HG02610 (cell line): ENCODE measurements around the gene NMT2.

Source experiments
- ATAC-seq: cut with Tn5 transposase; IDR thresholded peaks from one replicate; pipeline ENCODE4 v1.9.1; 2021; ENCODE audit warnings: mild to moderate bottlenecking, moderate library complexity; ENCODE audit not compliant: unreplicated experiment

The NMT2 gene

GRCh38 chr10:15182540-15183207 lies 14.2 kb upstream of the NMT2 start:
- no peak for ATAC-seq

- no peak for ATAC-seq
Measured at GRCh38 chr10:15181576-15182156, 13.2 kb upstream of the NMT2 start.

- no peak for ATAC-seq
Measured at GRCh38 chr10:15180736-15181135, 12.2 kb upstream of the NMT2 start.

GRCh38 chr10:15176269-15176668 lies 7.8 kb upstream of the NMT2 start:
- no peak for ATAC-seq

- no peak for ATAC-seq
Measured at GRCh38 chr10:15175587-15175986, 7.1 kb upstream of the NMT2 start.

- no peak for ATAC-seq
Measured at GRCh38 chr10:15172306-15172840, 3.9 kb upstream of the NMT2 start.

GRCh38 chr10:15169555-15170401 lies 1.3 kb upstream of the NMT2 start:
- no peak for ATAC-seq

GRCh38 chr10:15168786-15169554 lies 477 bp upstream of the NMT2 start:
- peak; percentile 45 for ATAC-seq

- ATAC-seq: peak; percentile 34
Measured at GRCh38 chr10:15167411-15168290, 842 bp downstream of the NMT2 start.

- no peak for ATAC-seq
Measured at GRCh38 chr10:15166325-15166724, 2.2 kb downstream of the NMT2 start.

GRCh38 chr10:15163253-15163828 lies 5.2 kb downstream of the NMT2 start:
- ATAC-seq: no peak

- no peak for ATAC-seq
Measured at GRCh38 chr10:15158972-15159371, 9.5 kb downstream of the NMT2 start.

- ATAC-seq: no peak
Measured at GRCh38 chr10:15158448-15158847, 10.0 kb downstream of the NMT2 start.

GRCh38 chr10:15155978-15156656 lies 12.4 kb downstream of the NMT2 start:
- no peak for ATAC-seq

- no peak for ATAC-seq
Measured at GRCh38 chr10:15152556-15152955, 15.9 kb downstream of the NMT2 start.

- ATAC-seq: no peak
Measured at GRCh38 chr10:15150563-15150962, 17.9 kb downstream of the NMT2 start.

- ATAC-seq: no peak
Measured at GRCh38 chr10:15149042-15149771, 19.3 kb downstream of the NMT2 start.

- ATAC-seq: no peak
Measured at GRCh38 chr10:15147594-15148392, 20.7 kb downstream of the NMT2 start.
